H9 (cell line): ENCODE results near the gene ZC3H18. TPM values are rescaled to one million over a fixed set of nuclear protein-coding genes. Genes with fewer than 3 reads are reported as not detected.

Source experiments
- DNase-seq: peaks from one replicate; pipeline ENCODE4 v3.0.0-alpha.2; 2017
- H2AFZ ChIP-seq: one replicate; pipeline ENCODE4 v1.6.1; 2013; ENCODE audit warnings: mild to moderate bottlenecking, low read length, control low read depth, moderate library complexity
- H2AK5ac ChIP-seq: 2 replicates; pipeline ENCODE4 v1.6.1; 2013; ENCODE audit warnings: low read length, control low read depth, mixed read lengths; ENCODE audit not compliant: insufficient read length
- H2BK120ac ChIP-seq: one replicate; pipeline ENCODE4 v1.6.1; 2013; ENCODE audit warnings: low read depth, mild to moderate bottlenecking, low read length, control low read depth, inconsistent platforms; ENCODE audit not compliant: poor library complexity, severe bottlenecking
- H2BK12ac ChIP-seq: 2 replicates; pipeline ENCODE4 v1.6.1; 2013; ENCODE audit warnings: low read length, control low read depth, mixed read lengths, low read depth; ENCODE audit not compliant: insufficient read length
- H2BK15ac ChIP-seq: 2 replicates; pipeline ENCODE4 v1.6.1; 2013; ENCODE audit warnings: low read depth, low read length, control low read depth
- H2BK20ac ChIP-seq: one replicate; pipeline ENCODE4 v1.6.1; 2013; ENCODE audit warnings: low read depth, mild to moderate bottlenecking, low read length, control low read depth, inconsistent platforms; ENCODE audit not compliant: poor library complexity, severe bottlenecking
- H2BK5ac ChIP-seq: 2 replicates; pipeline ENCODE4 v1.6.1; 2013; ENCODE audit warnings: low read length, control low read depth, mixed read lengths; ENCODE audit not compliant: insufficient read length
- H3K14ac ChIP-seq: 2 replicates; pipeline ENCODE4 v1.6.1; 2013; ENCODE audit warnings: low read length, control low read depth; ENCODE audit not compliant: insufficient read depth
- H3K18ac ChIP-seq: 2 replicates; pipeline ENCODE4 v1.6.1; 2013; ENCODE audit warnings: low read depth, mild to moderate bottlenecking, mixed read lengths, low read length, control low read depth; ENCODE audit not compliant: insufficient read length
- H3K23ac ChIP-seq: 2 replicates; pipeline ENCODE4 v1.6.1; 2013; ENCODE audit warnings: low read length, control low read depth, mixed read lengths, low read depth; ENCODE audit not compliant: insufficient read length
- H3K23me2 ChIP-seq: 2 replicates; pipeline ENCODE4 v1.6.1; 2013; ENCODE audit warnings: low read depth, mild to moderate bottlenecking, mixed read lengths, low read length, control low read depth; ENCODE audit not compliant: insufficient read length, poor library complexity, severe bottlenecking
- H3K27ac ChIP-seq: 2 replicates; pipeline ENCODE4 v1.5.1; 2013; ENCODE audit warnings: low read length, control low read depth, mixed read lengths, low read depth; ENCODE audit not compliant: insufficient read length
- H3K27me3 ChIP-seq: 2 replicates; pipeline ENCODE4 v1.6.1; 2013; ENCODE audit warnings: low read length, control low read depth, inconsistent platforms; ENCODE audit not compliant: insufficient read depth
- H3K4ac ChIP-seq: 2 replicates; pipeline ENCODE4 v1.6.1; 2013; ENCODE audit warnings: low read depth, mild to moderate bottlenecking, control low read depth, inconsistent platforms, low read length, moderate library complexity
- H3K4me1 ChIP-seq: 2 replicates; pipeline ENCODE4 v1.6.1; 2013; ENCODE audit warnings: low read length, control low read depth, inconsistent platforms; ENCODE audit not compliant: insufficient read depth
- H3K4me2 ChIP-seq: 2 replicates; pipeline ENCODE4 v1.6.1; 2013; ENCODE audit warnings: low read length, control low read depth, mixed read lengths; ENCODE audit not compliant: insufficient read length, insufficient read depth
- H3K56ac ChIP-seq: 2 replicates; pipeline ENCODE4 v1.6.1; 2013; ENCODE audit warnings: low read depth, mild to moderate bottlenecking, mixed read lengths, low read length, control low read depth; ENCODE audit not compliant: insufficient read length
- H3K79me1 ChIP-seq: 2 replicates; pipeline ENCODE4 v1.6.1; 2013; ENCODE audit warnings: low read depth, mild to moderate bottlenecking, moderate library complexity, low read length, control low read depth, inconsistent platforms; ENCODE audit not compliant: insufficient read depth, poor library complexity, severe bottlenecking
- H3K79me2 ChIP-seq: 2 replicates; pipeline ENCODE4 v1.6.1; 2013; ENCODE audit warnings: low read length, control low read depth, inconsistent platforms; ENCODE audit not compliant: insufficient read depth
- H3K9ac ChIP-seq: 2 replicates; pipeline ENCODE4 v1.6.1; 2013; ENCODE audit warnings: low read length, control low read depth, mixed read lengths; ENCODE audit not compliant: insufficient read length; ENCODE audit errors: extremely low read depth
- H3K9me3 ChIP-seq: one replicate; pipeline ENCODE4 v1.6.1; 2013; ENCODE audit warnings: low read depth, low read length, inconsistent platforms; ENCODE audit not compliant: control insufficient read depth
- H3T11ph ChIP-seq: one replicate; pipeline ENCODE4 v1.6.1; 2013; ENCODE audit warnings: mild to moderate bottlenecking, low read length, control low read depth, inconsistent platforms
- H4K20me1 ChIP-seq: one replicate; pipeline ENCODE4 v1.6.1; 2013; ENCODE audit not compliant: control insufficient read depth, insufficient read length, insufficient read depth
- H4K5ac ChIP-seq: 2 replicates; pipeline ENCODE4 v1.6.1; 2013; ENCODE audit warnings: low read depth, mild to moderate bottlenecking, mixed read lengths, low read length, control low read depth; ENCODE audit not compliant: insufficient read length
- H4K8ac ChIP-seq: replicated peaks from 2 replicates; pipeline ENCODE4 v1.6.1; 2013; ENCODE audit warnings: low read length, control low read depth, mixed read lengths, low read depth; ENCODE audit not compliant: insufficient read length
- H4K91ac ChIP-seq: 2 replicates; pipeline ENCODE4 v1.6.1; 2013; ENCODE audit warnings: low read depth, mild to moderate bottlenecking, moderate library complexity, mixed read lengths, low read length, control low read depth; ENCODE audit not compliant: insufficient read length
- H3K27ac Mint-ChIP-seq, 3 experiments: 2 replicates in 2 of 3; 3 replicates in 1 of 3; pipeline ENCODE4 v1.8.0; 2020 to 2021; ENCODE audit warnings: mixed read lengths in 3 of 3, mild to moderate bottlenecking in 1 of 3, moderate library complexity in 1 of 3
- H3K27me3 Mint-ChIP-seq: 2 replicates; pipeline ENCODE4 v1.8.0; 2021; ENCODE audit warnings: low read depth, mild to moderate bottlenecking, moderate library complexity, mixed read lengths
- H3K36me3 Mint-ChIP-seq, 3 experiments: 2 replicates in 2 of 3; 3 replicates in 1 of 3; pipeline ENCODE4 v1.8.0; 2020 to 2021; ENCODE audit warnings: low read depth in 3 of 3, mixed read lengths in 3 of 3; ENCODE audit not compliant: insufficient read depth in 1 of 3
- H3K4me1 Mint-ChIP-seq, 2 experiments: 2 replicates each; pipeline ENCODE4 v1.8.0; 2020; ENCODE audit warnings: mixed read lengths in 2 of 2
- H3K4me3 Mint-ChIP-seq, 2 experiments: 2 replicates in 1 of 2; 3 replicates in 1 of 2; pipeline ENCODE4 v1.8.0; 2020 to 2021; ENCODE audit warnings: mild to moderate bottlenecking in 2 of 2, mixed read lengths in 2 of 2, moderate library complexity in 1 of 2
- H3K9me3 Mint-ChIP-seq, 2 experiments: 2 replicates in 1 of 2; 3 replicates in 1 of 2; pipeline ENCODE4 v1.8.0; 2020; ENCODE audit warnings: mild to moderate bottlenecking in 2 of 2, mixed read lengths in 2 of 2, moderate library complexity in 1 of 2
- WGBS: extraction: QIAGEN DNeasy Blood & Tissue Kit; methylation state at CpG from one replicate; pipeline ENCODE4 v1.1.7; 2013; ENCODE audit warnings: missing lambda C conversion rate, low lambda C conversion rate, mixed read lengths; ENCODE audit not compliant: insufficient read length; ENCODE audit errors: extremely low coverage; 5-methylcytosine and 5-hydroxymethylcytosine counted together
- total RNA-seq: library from RNA; stranded (reverse); gene quantifications from 2 replicates; pipeline ENCODE4 v1.2.1, GENCODE V29; 2021
- TF ChIP-seq, protein P1 (sequence below): fragments of 200-600 bp; sonication (generic); conservative IDR thresholded peaks from 3 replicates; pipeline ENCODE4 v1.8.0; 2021; ENCODE audit warnings: antibody characterized with exemption, mild to moderate bottlenecking

The ZC3H18 gene
- total RNA-seq, 1 experiment from 2014 or later = 69.7 TPM

- H3K9me3 ChIP-seq = no peaks in the 10 kb centered on the region
- Mint-ChIP-seq H3K4me3 (no peak overlapping the region), H3K36me3 (peaks cover 5 to 17% (median 15%) of the 10 kb centered on the region in 3 experiments; a peak in 6 of 7 replicates), H3K4me1 (peaks cover 8 to 11% of the 10 kb centered on the region in 2 experiments), H3K27me3 (peaks cover 10% of the 10 kb centered on the region), H3K9me3 (no peaks in the 10 kb centered on the region), H3K27ac (no peak overlapping the region)
- no peaks in the 10 kb centered on the region for H3K27me3 ChIP-seq
- H3K27ac ChIP-seq = no peak overlapping the region
- TF ChIP-seq, protein P1, sequence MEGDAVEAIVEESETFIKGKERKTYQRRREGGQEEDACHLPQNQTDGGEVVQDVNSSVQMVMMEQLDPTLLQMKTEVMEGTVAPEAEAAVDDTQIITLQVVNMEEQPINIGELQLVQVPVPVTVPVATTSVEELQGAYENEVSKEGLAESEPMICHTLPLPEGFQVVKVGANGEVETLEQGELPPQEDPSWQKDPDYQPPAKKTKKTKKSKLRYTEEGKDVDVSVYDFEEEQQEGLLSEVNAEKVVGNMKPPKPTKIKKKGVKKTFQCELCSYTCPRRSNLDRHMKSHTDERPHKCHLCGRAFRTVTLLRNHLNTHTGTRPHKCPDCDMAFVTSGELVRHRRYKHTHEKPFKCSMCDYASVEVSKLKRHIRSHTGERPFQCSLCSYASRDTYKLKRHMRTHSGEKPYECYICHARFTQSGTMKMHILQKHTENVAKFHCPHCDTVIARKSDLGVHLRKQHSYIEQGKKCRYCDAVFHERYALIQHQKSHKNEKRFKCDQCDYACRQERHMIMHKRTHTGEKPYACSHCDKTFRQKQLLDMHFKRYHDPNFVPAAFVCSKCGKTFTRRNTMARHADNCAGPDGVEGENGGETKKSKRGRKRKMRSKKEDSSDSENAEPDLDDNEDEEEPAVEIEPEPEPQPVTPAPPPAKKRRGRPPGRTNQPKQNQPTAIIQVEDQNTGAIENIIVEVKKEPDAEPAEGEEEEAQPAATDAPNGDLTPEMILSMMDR = no peak
- no peaks in the 10 kb centered on the region for H3K79me2 ChIP-seq
- H2AK5ac ChIP-seq = no peak overlapping the region
- H3K23ac ChIP-seq = no peak overlapping the region
- no peak overlapping the region for H2BK5ac ChIP-seq
- no peak overlapping the region for H3K9ac ChIP-seq
- H4K91ac ChIP-seq = no peak overlapping the region
- no peak overlapping the region for H2BK120ac ChIP-seq
- H3K23me2 ChIP-seq = no peaks in the 10 kb centered on the region
- no peak overlapping the region for H3K4me2 ChIP-seq
- no peak overlapping the region for H4K5ac ChIP-seq
- peaks cover 4% of the 10 kb centered on the region; the same call in 1 of the 2 replicates for H3K4me1 ChIP-seq
- no peak overlapping the region for H3K4ac ChIP-seq
- H3K56ac ChIP-seq = no peak overlapping the region
- H3K79me1 ChIP-seq = no peaks in the 10 kb centered on the region
- H2BK12ac ChIP-seq = no peak overlapping the region
- WGBS = no CpG with 5 or more reads among the region's 9 CpGs
- no peak overlapping the region for H3T11ph ChIP-seq
- H2BK20ac ChIP-seq = no peak overlapping the region
- H3K18ac ChIP-seq = no peak overlapping the region
- H2BK15ac ChIP-seq = no peak overlapping the region
- H3K14ac ChIP-seq = no peak overlapping the region
- H4K8ac ChIP-seq = no peak overlapping the region
- DNase-seq = no peak
- H2AFZ ChIP-seq = no peak overlapping the region
- H4K20me1 ChIP-seq = no peaks in the 10 kb centered on the region
These were observed 73.4 kb downstream of the ZC3H18 start for GRCh38 chr16:88643644-88643932.
